Bone marrow (tissue), 2 donors: ENCODE data around the gene NEK10.
"Not testable (repeated sequence)": the region's sequence is repeated elsewhere in the genome, so short reads cannot be mapped to it uniquely, and the experiment has no call there.

ENCODE experiments used
- DNase-seq, 2 donors: peaks; one replicate each; lab custom pipeline; 2025; lab: John Stamatoyannopoulos, UW

The NEK10 gene

DNA sequence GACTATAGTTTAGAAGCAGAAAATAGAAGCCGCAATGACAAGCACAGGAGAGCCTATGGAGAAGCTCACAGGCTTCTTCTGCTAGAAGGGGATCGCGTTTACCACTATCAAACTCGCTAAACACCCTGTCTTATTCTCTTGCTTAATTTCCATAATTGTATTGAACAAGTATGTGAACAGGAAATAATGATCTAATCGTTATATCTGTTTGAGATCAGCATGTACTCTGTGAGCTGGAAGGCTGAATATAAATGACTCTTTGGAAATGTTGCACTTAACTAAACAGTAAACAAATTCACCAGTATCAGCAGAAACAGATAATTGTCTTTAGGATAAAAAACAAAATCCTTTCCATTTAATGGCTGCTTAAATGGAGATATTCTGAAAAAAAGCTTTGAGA lies 15.0 kb downstream of the NEK10 start:
- DNase-seq = no peak

DNA sequence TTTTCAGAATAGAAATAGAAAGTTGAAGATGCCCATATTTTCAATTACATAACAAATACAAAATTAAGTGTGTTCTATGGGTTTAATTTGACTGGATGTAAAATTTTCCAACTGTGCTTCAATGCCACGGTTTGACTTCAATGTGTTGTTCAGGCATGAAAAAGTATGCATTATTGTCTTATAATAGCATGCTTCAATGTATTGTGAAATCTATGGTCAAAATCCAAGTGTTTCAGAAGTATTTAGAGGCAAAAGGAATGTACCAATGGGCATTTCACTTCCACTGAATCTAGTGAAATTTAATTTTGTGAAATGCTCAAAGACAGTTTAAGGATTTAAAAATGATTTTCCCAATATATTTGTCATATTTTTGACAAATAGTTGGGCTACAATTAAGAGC lies 16.0 kb downstream of the NEK10 start:
- DNase-seq = no peak

DNA sequence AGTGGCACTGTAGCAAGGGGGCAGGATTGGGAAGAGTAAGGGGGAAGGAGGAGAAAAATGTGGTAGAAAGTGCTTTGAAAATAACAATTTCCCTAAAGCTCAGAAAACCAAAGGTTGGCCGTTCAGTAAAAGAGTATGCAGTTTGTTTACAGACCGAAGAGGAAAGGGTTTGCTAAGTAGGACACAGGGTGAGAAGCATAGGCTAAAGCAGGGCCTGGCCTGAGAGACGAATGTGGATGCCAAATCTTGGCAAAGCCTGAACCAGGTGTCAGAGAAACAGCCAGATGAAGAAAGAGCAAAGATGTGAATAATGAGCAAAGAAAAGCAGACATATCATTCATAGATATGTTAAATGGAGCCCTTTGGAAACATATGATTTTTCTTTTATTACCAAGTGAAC lies 17.1 kb downstream of the NEK10 start:
- DNase-seq = no peak

DNA sequence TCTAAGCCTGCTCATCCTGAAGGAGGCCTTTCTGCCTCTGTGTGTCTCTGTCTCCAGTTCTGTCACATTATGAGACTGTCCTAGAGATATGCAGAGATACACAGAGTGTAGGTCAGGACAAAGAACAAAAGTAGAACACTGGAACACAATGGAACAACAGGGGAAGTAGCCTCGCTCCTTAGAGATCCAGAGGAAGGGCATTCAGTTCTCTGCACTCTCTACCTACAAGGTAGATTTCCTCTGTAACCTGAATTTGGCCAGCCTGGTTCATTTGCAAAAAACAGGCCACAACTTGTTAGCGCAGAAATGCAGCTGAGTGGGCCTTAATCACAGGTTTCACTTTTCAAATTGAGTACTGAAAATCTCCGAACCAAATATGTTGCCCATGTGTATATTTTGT lies 19.4 kb downstream of the NEK10 start:
- DNase-seq = no peak

DNA sequence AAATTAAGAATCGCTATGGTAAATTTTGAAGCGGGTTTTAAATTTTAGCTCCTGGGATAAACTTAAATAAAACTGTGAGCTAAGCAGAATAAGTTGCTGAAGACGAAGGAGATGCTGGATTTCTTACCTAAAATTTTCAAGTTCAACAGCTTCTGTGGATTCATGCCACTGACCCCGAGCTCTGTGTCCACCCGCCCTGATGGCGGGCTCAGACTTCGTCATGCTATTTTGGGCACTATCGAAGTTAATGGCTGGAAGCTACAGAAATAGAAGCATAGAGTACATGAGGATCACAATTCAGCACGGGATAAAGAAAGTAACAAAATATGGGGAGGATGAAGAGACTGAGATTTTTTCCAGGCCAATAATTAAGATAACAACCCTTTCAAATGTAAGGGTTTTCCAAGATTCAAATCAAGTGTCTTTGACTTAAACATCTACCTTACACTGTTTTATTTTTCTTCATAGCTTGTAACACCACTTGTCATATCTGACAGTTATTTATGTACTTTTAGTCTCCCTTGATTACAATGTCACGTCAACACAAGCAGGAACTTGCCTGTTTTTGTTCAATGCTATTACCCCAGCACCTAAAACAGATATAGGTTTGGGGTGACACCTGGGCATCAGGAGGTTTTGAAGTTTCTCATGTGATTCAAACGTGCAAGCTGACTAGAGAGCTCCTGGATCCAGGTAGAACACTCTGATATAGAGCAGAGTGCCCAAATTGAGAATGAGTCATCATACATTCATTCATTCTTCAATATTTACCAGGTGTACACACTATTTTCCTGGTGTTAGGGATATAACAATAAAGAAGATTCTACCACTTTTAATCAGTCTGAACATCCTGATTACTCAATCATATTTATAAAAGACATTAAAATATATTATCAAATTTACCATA lies 23.0 kb downstream of the NEK10 start:
- no peak for DNase-seq

- DNase-seq = no peak
These were observed 23.7 kb downstream of the NEK10 start for GRCh38 chr3:27345493-27345892.

GRCh38 chr3:27345045-27345444 lies 24.1 kb downstream of the NEK10 start:
- no peak for DNase-seq

DNA sequence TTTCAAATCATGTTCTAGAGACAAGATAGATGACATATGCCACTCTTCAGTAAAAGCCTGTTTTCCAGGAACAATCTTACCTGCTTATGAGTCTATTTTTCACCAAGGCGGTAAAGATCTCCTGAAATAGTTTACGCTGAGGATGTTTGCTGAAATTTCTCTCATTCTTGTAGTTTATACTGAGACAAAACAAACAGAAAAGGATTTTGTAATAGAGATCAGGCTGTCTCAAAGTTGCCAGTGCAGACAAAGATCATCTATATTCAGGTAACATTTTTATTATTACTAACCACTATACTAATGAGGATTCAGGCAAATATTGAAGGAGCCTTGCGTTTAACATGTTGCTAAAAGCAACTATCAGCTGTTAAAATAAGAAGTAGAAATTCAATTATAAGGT lies 25.0 kb downstream of the NEK10 start:
- no peak for DNase-seq

DNA sequence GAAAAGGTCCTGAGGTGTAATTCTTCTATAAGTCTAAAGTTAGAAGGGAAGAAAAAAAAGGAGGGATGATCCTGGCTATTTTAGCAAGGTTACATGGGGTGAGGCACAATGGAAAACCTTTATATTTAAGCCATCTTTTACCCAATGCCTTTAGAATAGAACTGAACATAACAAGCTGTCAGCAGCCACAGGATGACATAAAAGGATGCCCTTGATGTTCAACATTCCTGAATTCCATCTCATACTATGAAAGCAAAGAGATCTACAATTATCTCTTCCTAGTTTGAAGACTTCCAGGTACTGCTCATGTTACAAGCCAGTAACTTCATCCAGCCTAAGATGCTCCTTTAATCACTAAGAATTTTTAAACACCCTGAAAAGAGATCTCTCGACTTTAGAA lies 26.9 kb downstream of the NEK10 start:
- DNase-seq = no peak

DNA sequence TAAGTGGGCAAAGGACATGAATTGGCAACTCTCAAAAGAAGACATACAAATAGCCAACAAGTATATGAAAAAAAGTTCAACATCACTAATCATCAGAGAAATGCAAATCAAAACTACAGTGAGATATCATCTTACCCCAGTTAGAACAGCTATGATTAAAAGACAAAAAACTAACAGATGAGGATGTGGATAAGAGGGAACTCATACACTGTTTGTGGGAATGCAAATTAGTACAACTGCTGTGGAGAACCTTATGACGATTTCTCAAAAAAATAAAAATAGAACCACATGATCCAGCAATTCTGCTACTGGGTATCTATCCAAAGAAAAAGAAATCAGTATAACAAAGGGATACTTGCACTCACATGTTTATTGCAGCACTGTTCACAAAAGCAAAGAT lies 28.6 kb downstream of the NEK10 start:
- no peak for DNase-seq

GRCh38 chr3:27335571-27335970 lies 33.6 kb downstream of the NEK10 start:
- DNase-seq = no peak

GRCh38 chr3:27333843-27334242 lies 35.3 kb downstream of the NEK10 start:
- no peak for DNase-seq

- not testable (repeated sequence) for DNase-seq
These were observed 40.0 kb downstream of the NEK10 start for GRCh38 chr3:27328982-27329762.

DNA sequence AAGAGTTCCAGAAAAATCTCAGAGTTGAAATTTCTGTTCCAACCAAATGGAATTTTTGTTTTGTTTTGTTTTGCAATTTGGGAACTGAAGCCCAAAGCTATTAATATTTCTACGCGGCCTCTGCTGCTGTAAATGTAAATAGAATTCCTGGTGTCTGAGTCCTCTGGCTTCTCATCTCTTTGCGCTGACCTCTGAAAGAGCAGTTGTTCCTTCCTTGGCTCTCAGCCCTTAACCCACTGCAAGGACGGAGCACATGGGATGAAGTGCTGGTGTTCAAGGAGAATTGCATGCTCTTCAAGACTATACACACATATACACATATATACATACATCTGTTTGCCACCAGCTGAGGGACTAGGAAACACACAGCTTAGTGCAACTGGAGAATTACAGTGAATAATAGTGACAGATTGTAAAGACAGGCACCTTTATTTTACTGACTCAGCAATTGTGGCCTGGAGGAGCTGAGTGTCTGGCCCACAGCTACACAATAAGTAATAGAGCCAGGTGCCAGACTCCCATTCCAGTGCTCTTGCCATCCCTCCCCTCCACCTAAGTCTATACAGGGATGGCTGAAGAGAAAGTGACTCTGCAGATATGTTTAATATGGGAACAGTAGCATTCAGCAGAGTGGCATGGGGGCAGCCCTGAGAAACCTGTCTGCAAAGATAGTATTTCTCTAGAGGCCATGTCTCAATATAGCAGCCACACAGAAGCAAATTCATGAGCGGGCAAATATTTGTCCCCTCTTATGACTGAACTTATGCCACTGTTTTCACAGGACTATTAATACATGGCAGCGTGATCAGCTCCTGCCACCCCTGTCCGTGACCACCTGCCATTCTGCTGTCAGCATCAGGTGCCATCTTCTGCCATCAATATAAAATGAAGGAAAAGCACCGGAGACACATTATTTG lies 42.3 kb downstream of the NEK10 start:
- no peak for DNase-seq

DNA sequence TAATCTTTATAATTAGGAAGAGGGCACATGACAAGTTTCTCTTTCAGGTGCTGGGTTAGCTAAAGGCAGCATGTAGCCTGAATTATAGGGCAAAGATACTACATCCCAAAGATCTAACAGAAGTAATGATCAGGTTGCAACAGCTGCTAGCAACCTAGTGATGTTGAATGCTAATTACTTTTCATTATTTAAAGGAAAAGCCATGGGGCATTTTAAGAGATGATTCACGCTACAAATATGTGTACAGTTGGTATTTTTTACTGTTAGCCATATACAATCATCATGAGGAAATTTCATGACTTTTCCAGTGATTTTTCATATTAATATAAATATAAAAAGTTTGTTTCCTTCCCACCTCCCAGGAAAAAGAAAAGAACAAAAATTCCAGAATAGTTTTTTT lies 43.0 kb downstream of the NEK10 start:
- no peak for DNase-seq

DNA sequence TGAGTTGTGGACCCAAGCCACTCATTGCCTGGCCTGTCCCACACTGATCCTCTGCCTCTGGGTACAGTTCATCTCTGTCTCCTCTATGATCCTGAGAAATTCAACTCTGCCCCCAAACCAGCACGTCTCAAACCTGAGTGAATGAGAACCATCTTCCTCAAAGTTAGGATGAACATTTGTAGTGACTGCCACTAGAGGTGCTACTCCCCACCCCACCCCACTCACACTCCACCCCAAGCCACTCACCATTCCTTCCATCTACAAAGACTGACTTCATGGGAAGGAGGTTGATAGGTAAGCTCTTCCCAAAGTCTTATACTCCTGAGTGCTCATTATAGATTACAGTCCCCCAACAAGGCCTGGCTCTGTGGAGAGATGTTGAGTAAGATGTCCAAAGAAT lies 43.8 kb downstream of the NEK10 start:
- no peak for DNase-seq

- DNase-seq = no peak
These were observed 44.5 kb downstream of the NEK10 start for GRCh38 chr3:27324686-27325085.

- no peak for DNase-seq
These were observed 46.1 kb downstream of the NEK10 start for GRCh38 chr3:27323087-27323570.

GRCh38 chr3:27322634-27323033 lies 46.5 kb downstream of the NEK10 start:
- DNase-seq = no peak

DNA sequence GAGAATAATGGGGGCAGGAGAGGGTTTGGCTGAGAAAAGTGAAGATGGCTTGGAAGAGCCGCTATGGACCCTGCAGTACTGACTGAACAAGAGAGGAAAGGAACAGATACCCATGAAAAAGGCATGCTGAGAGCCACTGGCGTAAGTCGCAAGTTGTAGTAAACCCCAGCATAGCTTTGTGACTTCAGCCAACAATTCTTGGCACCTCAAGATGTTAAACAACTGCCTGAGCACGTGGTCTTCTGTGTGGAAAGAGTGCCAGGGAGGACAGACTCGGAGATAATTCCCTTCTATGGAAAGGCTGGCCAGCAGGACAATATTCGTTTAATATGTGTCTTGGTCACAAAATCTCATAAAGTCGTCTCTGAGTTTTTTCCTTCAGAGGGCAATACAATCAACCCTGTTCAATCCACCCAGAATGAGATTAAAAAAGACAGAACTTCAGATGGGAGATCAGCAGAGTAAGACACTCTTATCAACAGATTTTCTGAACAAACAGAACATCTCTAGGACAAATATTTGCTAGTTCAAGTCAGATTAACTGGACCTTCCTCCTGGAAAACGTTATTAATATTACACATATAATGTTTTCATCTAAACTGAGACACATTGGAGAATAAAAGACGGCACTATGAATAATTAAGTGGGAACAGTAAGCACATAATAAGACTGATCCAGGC lies 49.2 kb downstream of the NEK10 start:
- no peak for DNase-seq

DNA sequence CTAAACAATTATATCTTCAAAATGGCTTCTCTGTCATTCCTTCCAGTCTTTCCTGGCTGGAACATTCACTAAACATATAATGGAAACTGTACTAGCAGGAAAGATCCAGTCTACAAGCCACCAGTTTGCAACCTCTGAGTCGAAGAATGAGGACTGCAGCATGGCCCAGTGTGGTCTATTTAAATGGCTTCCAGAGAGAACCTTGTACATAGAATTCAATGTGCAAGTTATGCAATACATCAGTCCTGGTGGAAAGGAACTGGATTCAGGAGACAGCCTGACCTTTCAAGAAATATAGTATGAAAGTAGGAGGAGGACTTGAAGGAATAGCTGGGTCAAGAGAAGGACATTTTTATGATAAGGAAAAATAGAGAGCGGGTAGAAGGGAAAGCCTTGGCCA lies 49.9 kb downstream of the NEK10 start:
- DNase-seq = no peak

GRCh38 chr3:27317096-27317495 lies 52.1 kb downstream of the NEK10 start:
- no peak for DNase-seq
